Thoracic aorta (tissue), 2 donors: ENCODE measurements around the gene CNOT1. TPM values are rescaled to one million over a fixed set of nuclear protein-coding genes. Genes with fewer than 3 reads are reported as not detected.

Source experiments
- ATAC-seq: fragments of 150-250 bp; one replicate; pipeline ENCODE4 v1.8.0; 2017; ENCODE audit warnings: low read depth; ENCODE audit not compliant: insufficient number of reproducible peaks, low FRiP score
- DNase-seq: peaks from one replicate; pipeline ENCODE4 v3.0.0-alpha.2; 2020; ENCODE audit warnings: low spot score
- H3K27ac ChIP-seq, 2 donors: fragments of 200-600 bp; sonication (generic); 1 replicate in 1 of 2; 2 replicates in 1 of 2; pipeline ENCODE4 v1.5.1; 2016; ENCODE audit warnings: mild to moderate bottlenecking in 2 of 2, moderate library complexity in 2 of 2
- H3K27me3 ChIP-seq: fragments of 200-600 bp; sonication (generic); replicated peaks from 2 replicates; pipeline ENCODE4 v1.6.0; 2016; ENCODE audit warnings: mild to moderate bottlenecking; ENCODE audit not compliant: insufficient read depth
- H3K36me3 ChIP-seq: fragments of 200-600 bp; sonication (generic); one replicate; pipeline ENCODE4 v1.5.1; 2016
- H3K4me1 ChIP-seq, 2 donors: fragments of 200-600 bp; sonication (generic); 1 replicate in 1 of 2; 2 replicates in 1 of 2; pipeline versions ENCODE4 v1.5.1 to v1.6.0; 2016; ENCODE audit warnings: low read depth in 2 of 2, mild to moderate bottlenecking in 1 of 2; ENCODE audit not compliant: control insufficient read depth in 1 of 2
- H3K4me3 ChIP-seq: fragments of 200-600 bp; sonication (generic); 2 replicates; pipeline ENCODE4 v1.5.1; 2016; ENCODE audit warnings: mild to moderate bottlenecking
- H3K9me3 ChIP-seq: fragments of 200-600 bp; sonication (generic); 2 replicates; pipeline ENCODE4 v1.5.1; 2016
- total RNA-seq, 2 donors: library from RNA; depleted of rRNA; stranded (reverse); fragments of >200 nt; gene quantifications; one replicate each; pipeline versions ENCODE4 v1.1.0 to v1.2.3, GENCODE V29; 2016
- TF ChIP-seq, protein P1 (sequence below): fragments of 200-600 bp; sonication (generic); IDR thresholded peaks from one replicate; pipeline ENCODE4 v1.5.1; 2019; ENCODE audit warnings: antibody characterized with exemption

The CNOT1 gene
- total RNA-seq, 2 donors from 2014 or later: 54.8 to 112 TPM

DNA sequence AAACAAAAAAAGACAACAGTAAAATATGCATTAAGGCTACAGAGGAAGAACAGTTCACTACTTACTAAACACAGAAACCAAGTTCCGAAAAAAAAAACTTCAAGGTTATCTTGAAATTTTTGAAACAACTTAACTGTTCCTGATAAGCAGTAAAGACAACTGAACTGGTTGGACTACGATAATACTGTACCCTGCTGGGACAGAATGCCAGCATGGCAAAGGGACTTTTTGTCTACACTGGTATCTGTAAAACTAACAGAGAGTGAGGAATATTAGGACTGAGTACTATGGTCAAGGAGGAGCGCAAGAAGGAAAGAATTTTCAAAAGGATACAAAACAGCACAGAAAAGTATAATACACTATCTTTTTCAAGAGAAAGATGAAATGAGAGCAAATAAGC is 94.5 kb downstream of the CNOT1 start:
- Histone ChIP-seq H3K36me3 (peaks cover 56% of the 10 kb centered on the region), H3K27me3 (no peaks in the 10 kb centered on the region), H3K9me3 (no peaks in the 10 kb centered on the region), H3K27ac (no peak overlapping the region), H3K4me1 (no peaks in the 10 kb centered on the region), H3K4me3 (no peak overlapping the region)
- DNase-seq (no peak), ATAC-seq (no peak)
- TF ChIP-seq, protein P1, sequence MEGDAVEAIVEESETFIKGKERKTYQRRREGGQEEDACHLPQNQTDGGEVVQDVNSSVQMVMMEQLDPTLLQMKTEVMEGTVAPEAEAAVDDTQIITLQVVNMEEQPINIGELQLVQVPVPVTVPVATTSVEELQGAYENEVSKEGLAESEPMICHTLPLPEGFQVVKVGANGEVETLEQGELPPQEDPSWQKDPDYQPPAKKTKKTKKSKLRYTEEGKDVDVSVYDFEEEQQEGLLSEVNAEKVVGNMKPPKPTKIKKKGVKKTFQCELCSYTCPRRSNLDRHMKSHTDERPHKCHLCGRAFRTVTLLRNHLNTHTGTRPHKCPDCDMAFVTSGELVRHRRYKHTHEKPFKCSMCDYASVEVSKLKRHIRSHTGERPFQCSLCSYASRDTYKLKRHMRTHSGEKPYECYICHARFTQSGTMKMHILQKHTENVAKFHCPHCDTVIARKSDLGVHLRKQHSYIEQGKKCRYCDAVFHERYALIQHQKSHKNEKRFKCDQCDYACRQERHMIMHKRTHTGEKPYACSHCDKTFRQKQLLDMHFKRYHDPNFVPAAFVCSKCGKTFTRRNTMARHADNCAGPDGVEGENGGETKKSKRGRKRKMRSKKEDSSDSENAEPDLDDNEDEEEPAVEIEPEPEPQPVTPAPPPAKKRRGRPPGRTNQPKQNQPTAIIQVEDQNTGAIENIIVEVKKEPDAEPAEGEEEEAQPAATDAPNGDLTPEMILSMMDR: no peak

DNA sequence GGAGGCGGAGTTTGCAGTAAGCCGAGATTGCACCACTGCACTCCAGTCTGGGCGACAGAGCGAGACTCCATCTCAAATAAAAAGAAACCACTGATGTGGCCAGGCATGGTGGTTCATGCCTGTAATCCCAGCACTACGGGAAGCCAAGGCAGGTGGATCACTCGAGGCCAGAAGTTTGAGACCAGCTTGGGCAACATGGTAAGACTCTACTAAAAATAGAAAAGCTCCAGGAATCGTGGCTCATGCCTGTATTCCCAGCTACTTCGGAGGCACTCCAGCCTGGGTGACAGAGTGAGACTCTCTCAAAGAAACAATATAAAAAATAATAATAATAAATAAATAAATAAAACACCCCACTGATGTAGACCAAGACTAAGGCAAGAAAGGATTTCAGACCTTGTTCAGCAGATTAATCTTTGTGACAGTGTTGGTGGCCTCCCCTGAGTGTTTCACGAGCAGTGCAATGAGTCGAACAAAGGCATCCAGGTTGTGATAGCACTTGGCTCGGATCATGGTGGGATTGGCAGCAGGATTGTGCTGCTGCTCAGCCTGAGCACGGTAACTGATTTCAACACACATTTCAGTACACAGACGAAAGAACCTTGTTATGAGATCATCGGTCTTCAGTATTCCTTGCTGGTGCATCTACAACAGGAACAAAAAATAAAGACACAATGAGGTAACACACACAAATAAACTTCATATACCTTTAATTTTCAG is 95.7 kb downstream of the CNOT1 start:
- Histone ChIP-seq H3K9me3 (no peaks in the 10 kb centered on the region), H3K4me3 (no peak overlapping the region), H3K27ac (no peak overlapping the region), H3K36me3 (peaks cover 52% of the 10 kb centered on the region), H3K4me1 (no peaks in the 10 kb centered on the region), H3K27me3 (no peaks in the 10 kb centered on the region)
- ATAC-seq (no peak), DNase-seq (no peak)
- TF ChIP-seq, protein P1: no peak

DNA sequence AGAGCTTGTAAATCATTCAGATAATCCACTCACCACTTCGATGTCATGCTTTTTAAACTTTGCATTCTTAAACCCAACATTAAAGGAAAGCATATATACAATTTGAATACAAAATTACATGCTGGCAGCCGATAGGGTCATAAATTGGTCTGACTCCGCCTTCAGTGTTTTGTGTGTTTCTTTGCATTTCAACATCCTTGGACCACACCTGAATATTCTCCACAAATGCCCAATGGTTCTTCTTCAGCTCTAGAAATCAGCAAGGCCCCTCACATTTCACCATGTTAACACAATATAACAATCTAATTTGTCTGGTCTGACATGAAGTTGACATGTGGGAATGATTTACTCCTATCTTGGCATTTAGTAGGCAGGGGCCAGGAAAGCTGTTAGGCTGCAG is 97.2 kb downstream of the CNOT1 start:
- Histone ChIP-seq H3K4me3 (no peak overlapping the region), H3K27me3 (no peaks in the 10 kb centered on the region), H3K4me1 (no peaks in the 10 kb centered on the region), H3K9me3 (no peaks in the 10 kb centered on the region), H3K36me3 (peaks cover 50% of the 10 kb centered on the region), H3K27ac (no peak overlapping the region)
- DNase-seq (no peak), ATAC-seq (no peak)
- TF ChIP-seq, protein P1: no peak

DNA sequence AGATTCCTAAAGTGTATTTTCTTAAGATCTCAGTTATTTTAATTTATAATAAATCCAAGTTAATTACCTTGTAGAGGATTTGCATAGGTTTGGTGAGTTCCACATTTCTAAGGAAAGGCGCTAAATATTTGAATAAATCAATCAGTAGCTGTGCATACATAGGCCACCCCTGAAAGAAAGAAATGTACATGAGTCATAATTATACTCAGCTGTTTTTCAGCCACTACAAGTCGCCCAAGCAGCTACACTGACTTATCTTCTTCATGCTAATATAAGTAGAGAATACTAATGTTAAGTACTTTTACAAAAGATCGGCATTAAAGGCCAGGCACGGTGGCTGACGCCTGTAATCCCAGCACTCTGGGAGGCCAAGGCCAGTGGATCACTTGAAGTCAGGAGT is 99.4 kb downstream of the CNOT1 start:
- H3K9me3 ChIP-seq: no peaks in the 10 kb centered on the region
- DNase-seq (no peak), ATAC-seq (no peak)
- no peaks in the 10 kb centered on the region for H3K27me3 ChIP-seq
- H3K27ac ChIP-seq: no peak overlapping the region
- H3K4me1 ChIP-seq: no peaks in the 10 kb centered on the region
- no peak overlapping the region for H3K4me3 ChIP-seq
- H3K36me3 ChIP-seq: peaks cover 57% of the 10 kb centered on the region
- TF ChIP-seq, protein P1: no peak

DNA sequence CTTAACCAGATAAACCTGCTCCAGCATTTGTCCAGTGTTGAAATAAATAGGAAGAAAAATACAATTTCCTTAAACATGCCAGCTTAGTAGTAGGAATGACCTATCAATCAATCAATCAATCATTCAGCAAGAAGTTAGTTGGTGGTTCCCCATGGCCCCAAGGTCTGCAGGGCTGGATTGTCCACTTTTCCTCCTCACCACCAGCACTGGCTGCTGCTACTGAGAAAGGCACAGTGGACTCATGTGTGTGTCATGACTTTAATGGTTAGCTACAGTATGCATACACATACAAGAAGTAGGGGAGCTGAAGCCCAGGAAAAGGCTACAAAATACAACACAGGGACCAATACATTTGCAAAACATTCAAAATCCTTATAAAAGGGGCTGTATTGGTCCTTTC is 109.9 kb downstream of the CNOT1 start:
- peaks cover 4 to 11% of the 10 kb centered on the region in 2 donors for H3K4me1 ChIP-seq
- H3K9me3 ChIP-seq: no peaks in the 10 kb centered on the region
- H3K36me3 ChIP-seq: peaks cover 66% of the 10 kb centered on the region
- H3K27me3 ChIP-seq: no peaks in the 10 kb centered on the region
- TF ChIP-seq, protein P1: no peak
- H3K4me3 ChIP-seq: no peak overlapping the region
- DNase-seq (no peak), ATAC-seq (no peak)
- H3K27ac ChIP-seq: no peak overlapping the region
